Hepatic stellate cell (primary cell): Measurements from ENCODE around the gene HCN2.
"Not testable (repeated sequence)": the region's sequence is repeated elsewhere in the genome, so short reads cannot be mapped to it uniquely, and the experiment has no call there.

Source experiments
- DNase-seq: peaks from one replicate; pipeline ENCODE4 v3.0.0; 2011; ENCODE audit warnings: low spot score

The HCN2 gene

GRCh38 chr19:571566-571974 is 18.1 kb upstream of the HCN2 start:
- peak; percentile 39 for DNase-seq

- peak; percentile 100 for DNase-seq
Observed at GRCh38 chr19:572140-572742, 17.4 kb upstream of the HCN2 start, which contains the start of gene BSG. TSS of gene BSG (plus strand) at chr19:572596. CDS start at chr19:572635, 39 bp downstream.

DNA sequence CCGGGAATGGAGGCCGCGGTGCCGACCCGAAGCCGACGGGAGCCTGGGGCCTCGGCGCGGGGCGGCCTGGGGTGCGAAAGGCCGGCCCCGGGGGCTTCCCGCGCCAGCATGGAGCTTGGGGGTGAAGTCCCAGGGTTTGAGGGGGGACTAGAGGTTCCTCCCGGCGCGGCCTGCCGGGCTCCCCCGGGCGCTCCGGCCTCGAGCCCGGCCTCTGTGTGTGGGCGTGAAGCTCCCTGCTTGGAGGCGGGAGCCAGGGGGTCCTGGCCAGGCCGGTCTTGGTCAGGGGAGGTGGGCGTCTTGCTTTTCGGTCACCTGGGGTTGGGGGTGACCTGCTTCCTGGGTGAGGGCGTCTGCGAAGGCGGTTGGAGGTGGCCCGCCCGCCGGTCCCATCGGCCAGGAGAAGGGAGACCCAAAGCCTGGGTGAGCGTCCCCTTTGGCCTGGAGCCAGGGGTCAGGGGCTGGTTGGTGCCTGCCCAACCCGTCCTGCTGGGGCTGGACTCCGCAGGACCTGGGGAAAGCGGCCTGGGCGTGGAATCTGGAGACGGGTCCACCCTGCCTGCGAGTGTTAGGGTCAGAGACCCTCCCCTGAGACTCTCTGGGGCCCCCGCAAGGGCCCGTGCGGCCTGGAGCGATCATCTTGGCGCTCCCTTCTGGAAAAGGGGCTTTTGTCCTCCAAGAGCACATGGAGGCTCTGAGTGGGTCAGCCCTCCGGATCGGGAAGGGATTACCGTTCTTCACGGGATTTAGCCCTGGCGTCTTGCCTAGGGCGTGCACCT is 16.8 kb upstream of the HCN2 start:
- DNase-seq, result peak; percentile 85

DNA sequence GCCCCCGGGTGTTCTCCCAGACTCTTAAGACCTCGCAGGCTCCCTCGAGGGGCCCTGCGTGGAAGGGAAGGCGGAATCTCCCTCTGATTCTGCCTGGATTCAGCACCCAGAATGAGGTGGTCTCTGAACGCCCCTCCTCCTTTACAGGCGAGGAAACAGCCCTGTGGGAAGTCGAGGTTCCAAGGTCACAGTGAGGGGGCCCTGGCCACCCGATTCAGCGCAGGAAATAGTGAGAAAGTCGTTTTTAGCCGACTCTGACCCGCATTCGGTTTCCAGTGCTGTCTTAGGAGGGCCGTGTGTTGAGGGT is 16.2 kb upstream of the HCN2 start:
- no peak for DNase-seq

DNA sequence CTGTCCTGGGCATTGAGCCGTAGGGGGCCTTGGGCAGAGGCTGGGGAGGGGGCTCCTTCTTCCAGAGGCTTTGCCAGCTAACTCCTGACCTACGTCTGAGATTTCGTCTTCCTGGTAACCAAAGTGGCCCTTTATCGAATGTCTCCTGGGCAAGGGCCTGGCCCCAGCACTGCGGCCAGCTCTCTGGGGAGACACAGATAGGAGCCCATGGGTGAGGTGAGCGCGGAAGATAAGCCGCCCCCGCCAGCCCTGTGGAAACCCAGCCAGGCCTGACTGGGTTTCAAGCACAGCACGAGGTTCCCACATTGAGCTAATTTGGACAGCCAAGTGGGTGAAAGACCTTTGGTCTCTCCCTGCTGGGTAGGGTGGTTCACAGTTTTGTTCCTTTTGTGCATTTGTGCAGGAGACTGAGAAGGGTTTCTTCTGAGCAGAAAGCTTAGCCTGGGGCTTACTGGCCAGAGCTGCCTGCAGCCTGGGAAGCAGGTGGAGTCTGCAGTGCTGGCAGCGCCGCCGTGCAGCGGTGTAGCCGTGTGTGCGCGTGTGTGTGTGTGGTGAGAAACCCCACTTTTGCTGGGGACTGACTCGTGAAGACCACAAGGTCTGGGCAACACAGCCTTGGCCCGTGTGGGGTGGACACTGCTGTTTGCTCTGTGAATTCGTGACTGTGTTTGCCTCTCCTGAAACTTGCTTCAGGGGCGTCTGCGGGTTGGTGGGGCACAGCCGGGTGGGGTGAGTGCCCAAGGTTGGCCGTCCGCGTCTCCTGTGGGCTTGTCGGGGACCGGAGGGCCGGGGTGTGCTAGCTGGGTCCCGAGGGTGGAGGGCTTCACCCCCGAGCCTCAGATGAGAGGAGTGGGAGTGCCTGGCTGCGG is 14.8 kb upstream of the HCN2 start:
- DNase-seq, result no peak

DNA sequence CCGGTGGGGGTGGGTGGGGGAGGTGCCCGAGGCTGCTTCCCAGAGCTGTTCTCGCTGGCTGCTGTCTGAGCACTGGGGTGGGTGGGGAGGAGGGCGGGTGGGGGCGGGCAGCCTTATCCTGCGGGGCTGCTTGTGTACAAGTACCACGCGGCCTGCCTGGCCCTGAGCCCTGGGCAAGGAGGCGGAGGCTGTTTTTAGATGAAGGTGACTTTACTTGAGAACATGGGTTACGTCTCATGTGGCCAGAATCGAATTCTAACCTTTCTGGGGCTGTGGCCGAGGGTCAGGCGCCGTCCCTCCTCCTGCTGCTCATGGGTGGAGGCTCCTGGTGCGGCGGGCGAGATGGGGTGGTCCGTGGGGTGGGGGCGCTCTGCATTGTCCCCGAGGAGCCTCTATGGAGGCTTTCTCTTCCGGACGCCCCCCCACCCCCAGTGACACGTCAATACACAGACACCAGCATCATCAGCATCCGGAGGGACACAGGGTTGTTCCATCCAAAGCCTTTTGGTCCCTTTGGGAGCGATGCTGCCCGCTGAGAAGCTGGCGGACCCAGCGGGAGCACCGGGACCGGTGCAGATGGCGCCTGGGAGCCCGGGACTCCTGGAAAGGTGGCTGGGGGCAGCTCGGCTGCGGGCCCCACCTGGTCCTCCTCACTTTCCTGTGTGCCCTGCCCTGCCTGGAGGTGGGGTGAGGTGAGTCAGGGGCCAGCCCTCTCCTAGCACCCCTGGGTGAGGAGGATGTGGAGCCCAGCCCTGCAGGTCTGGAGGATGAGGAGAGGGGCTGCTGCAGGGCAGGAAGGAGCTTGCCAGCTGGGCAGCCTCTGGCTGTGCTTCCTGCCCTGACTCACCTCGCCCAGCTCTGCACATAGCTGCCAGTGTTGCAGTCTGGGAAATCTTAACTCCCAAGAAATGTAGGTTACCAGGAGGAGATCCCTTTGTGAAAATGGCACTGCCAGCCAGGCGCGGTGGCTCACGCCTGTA is 13.9 kb upstream of the HCN2 start:
- DNase-seq, result peak; percentile 65

GRCh38 chr19:576768-577438 is 12.8 kb upstream of the HCN2 start:
- no peak for DNase-seq

- no peak for DNase-seq
Observed at GRCh38 chr19:577439-578392, 12.0 kb upstream of the HCN2 start.

- no peak for DNase-seq
Observed at GRCh38 chr19:579111-579841, 10.4 kb upstream of the HCN2 start.

GRCh38 chr19:579842-580155 is 9.9 kb upstream of the HCN2 start:
- DNase-seq, result no peak

GRCh38 chr19:580274-580835 is 9.3 kb upstream of the HCN2 start:
- DNase-seq, result no peak

GRCh38 chr19:581399-582111 is 8.1 kb upstream of the HCN2 start:
- DNase-seq, result no peak

DNA sequence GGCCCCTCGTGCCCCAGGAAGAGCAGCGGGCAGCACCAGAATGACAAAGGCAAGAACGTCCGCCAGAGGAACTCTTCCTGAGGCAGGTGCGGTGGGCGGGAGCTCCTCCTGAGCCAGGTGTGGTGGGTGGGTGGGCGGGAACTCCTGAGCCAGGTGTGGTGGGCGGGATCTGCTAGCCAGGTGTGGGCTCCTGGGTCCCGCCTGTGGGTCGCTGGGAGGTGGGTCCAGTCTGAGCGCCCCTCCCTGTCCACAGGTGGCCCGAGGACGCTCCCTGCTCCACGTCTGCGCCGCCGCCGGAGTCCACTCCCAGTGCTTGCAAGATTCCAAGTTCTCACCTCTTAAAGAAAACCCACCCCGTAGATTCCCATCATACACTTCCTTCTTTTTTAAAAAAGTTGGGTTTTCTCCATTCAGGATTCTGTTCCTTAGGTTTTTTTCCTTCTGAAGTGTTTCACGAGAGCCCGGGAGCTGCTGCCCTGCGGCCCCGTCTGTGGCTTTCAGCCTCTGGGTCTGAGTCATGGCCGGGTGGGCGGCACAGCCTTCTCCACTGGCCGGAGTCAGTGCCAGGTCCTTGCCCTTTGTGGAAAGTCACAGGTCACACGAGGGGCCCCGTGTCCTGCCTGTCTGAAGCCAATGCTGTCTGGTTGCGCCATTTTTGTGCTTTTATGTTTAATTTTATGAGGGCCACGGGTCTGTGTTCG is 7.0 kb upstream of the HCN2 start:
- no peak for DNase-seq

DNA sequence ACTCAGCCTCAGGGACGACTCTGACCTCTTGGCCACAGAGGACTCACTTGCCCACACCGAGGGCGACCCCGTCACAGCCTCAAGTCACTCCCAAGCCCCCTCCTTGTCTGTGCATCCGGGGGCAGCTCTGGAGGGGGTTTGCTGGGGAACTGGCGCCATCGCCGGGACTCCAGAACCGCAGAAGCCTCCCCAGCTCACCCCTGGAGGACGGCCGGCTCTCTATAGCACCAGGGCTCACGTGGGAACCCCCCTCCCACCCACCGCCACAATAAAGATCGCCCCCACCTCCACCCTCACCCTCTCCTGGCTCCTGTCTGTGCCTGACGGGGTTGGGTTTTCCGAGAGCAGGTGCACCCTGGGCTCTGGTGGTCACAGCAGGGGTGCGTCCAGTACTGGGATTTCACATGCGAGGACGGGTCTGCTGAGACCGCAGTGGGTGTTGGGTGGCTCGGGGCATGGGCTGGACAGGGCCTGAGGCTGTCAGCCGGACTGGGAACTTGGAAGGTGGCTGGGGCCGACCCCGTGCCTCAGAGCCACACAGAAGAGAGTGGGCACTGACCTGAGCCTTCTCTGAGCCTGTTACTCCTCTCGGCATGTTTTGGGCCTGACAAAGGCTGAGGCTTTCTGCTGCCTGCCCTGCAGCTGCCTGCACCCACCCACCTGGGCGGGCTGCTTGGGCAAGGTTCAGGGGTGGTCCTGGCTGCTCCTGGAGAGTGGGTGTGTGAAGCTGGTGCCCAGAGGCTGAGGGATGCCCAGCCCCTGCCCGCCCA is 6.3 kb upstream of the HCN2 start:
- DNase-seq, result no peak

GRCh38 chr19:583968-584239 is 5.8 kb upstream of the HCN2 start:
- DNase-seq, result no peak

GRCh38 chr19:584240-585001 is 5.3 kb upstream of the HCN2 start:
- DNase-seq, result peak; percentile 76

DNA sequence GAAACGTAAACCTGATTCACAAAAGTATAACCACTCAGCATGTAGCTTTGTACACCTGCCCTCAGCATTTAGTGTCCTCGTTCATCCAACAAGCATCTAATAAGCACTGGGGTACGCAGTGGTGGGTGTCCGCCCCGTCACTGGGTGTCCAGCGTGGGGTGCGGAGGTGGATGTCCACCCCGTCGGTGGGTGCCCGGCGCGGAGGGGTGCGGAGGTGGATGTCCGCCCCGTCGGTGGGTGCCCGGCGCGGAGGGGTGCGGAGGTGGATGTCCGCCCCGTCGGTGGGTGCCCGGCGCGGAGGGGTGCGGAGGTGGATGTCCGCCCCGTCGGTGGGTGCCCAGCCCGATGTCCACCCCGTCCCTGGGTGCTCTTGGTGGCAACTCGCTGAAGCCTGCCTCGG is 4.5 kb upstream of the HCN2 start:
- not testable (repeated sequence) for DNase-seq
